ENCODE data around the gene FAM222A. TPM values are rescaled to one million over a fixed set of nuclear protein-coding genes. Genes with fewer than 3 reads are reported as not detected.

FAM222A gene
- total RNA-seq, 1 experiment from 2014 or later: 5.5 TPM

GRCh38 chr12:109802828-109803227 lies 89.2 kb downstream of the FAM222A start:
- TF ChIP-seq EZH2 (IDR thresholded peaks at IDR 0.05; ENCODE audit: borderline replicate concordance, low read depth, low read length, poor library complexity, severe bottlenecking) (no peak), CTCF (conservative IDR thresholded peaks at IDR 0.05; ENCODE audit: low read depth, low read length) (no peak)
- BruUV-seq (replicated peaks): no TSS peak
- intact Hi-C loops (cut with micrococcal nuclease; ENCODE audit: unreplicated experiment): no loop called here
- ChIA-PET POLR2A (ENCODE audit: low non-redundant PET) (interaction anchor here (0.7 kb wide), 1 partner anchor 374 kb away, joined by 4 read pairs; no protein-coding TSS in a partner anchor), CTCF (interaction anchor here (0.7 kb wide), 1 partner anchor 14 kb away, joined by 3 read pairs; no protein-coding TSS in a partner anchor)
- Histone ChIP-seq H3K9me3 (ENCODE audit: low read depth, low read length, poor library complexity, severe bottlenecking) (no peaks in the 10 kb centered on the region), H3K4me3 (ENCODE audit: low read depth, low read length, poor library complexity, severe bottlenecking) (no peak overlapping the region), H3K27ac (ENCODE audit: low read depth, low read length, poor library complexity, severe bottlenecking) (no peak overlapping the region), H3K36me3 (ENCODE audit: insufficient read depth, low read length, poor library complexity, severe bottlenecking) (no peaks in the 10 kb centered on the region), H3K27me3 (replicated peaks; ENCODE audit: insufficient read depth, low read depth, low read length, poor library complexity) (no peaks in the 10 kb centered on the region), H3K4me1 (ENCODE audit: insufficient read depth, low read length, poor library complexity, severe bottlenecking) (no peaks in the 10 kb centered on the region)
- no peak for DNase-seq (ENCODE audit: low spot score)

- POLR2A ChIA-PET (ENCODE audit: low non-redundant PET): no interaction called here
- H3K4me1 ChIP-seq (ENCODE audit: insufficient read depth, low read length, poor library complexity, severe bottlenecking): no peaks in the 10 kb centered on the region
Measured at GRCh38 chr12:109803678-109804077, 90.1 kb downstream of the FAM222A start.

GRCh38 chr12:109804820-109805761 lies 91.5 kb downstream of the FAM222A start:
- CTCF ChIA-PET: interaction anchor here (0.5 to 1.6 kb wide), 4 partner anchors 40 to 386 kb away, joined by 3 to 5 read pairs (median 4); no protein-coding TSS in a partner anchor
- peak; percentile 62 for DNase-seq (ENCODE audit: low spot score)
- no TSS peak for BruUV-seq (replicated peaks)
- Histone ChIP-seq H3K27me3 (replicated peaks; ENCODE audit: insufficient read depth, low read depth, low read length, poor library complexity) (no peaks in the 10 kb centered on the region), H3K4me1 (ENCODE audit: insufficient read depth, low read length, poor library complexity, severe bottlenecking) (no peaks in the 10 kb centered on the region), H3K36me3 (ENCODE audit: insufficient read depth, low read length, poor library complexity, severe bottlenecking) (no peaks in the 10 kb centered on the region), H3K27ac (ENCODE audit: low read depth, low read length, poor library complexity, severe bottlenecking) (no peak overlapping the region), H3K4me3 (ENCODE audit: low read depth, low read length, poor library complexity, severe bottlenecking) (no peak overlapping the region), H3K9me3 (ENCODE audit: low read depth, low read length, poor library complexity, severe bottlenecking) (no peaks in the 10 kb centered on the region)
- POLR2A ChIA-PET (ENCODE audit: low non-redundant PET): no interaction called here
- intact Hi-C loops (cut with micrococcal nuclease; ENCODE audit: unreplicated experiment): loop anchor here (1.0 kb wide), 2 partner anchors 40 to 75 kb away; partner anchors contain the start of gene GLTP
- TF ChIP-seq CTCF (conservative IDR thresholded peaks at IDR 0.05; ENCODE audit: low read depth, low read length) (peak; percentile 93), EZH2 (IDR thresholded peaks at IDR 0.05; ENCODE audit: borderline replicate concordance, low read depth, low read length, poor library complexity, severe bottlenecking) (no peak)

More at GRCh38 chr12:109803678-109804077, 90.1 kb downstream of the FAM222A start:
- CTCF ChIA-PET: interaction anchor here (1.2 kb wide), 1 partner anchor 42 kb away, joined by 5 read pairs; no protein-coding TSS in a partner anchor
- no peak overlapping the region for H3K4me3 ChIP-seq (ENCODE audit: low read depth, low read length, poor library complexity, severe bottlenecking)
- no peak overlapping the region for H3K27ac ChIP-seq (ENCODE audit: low read depth, low read length, poor library complexity, severe bottlenecking)
- TF ChIP-seq EZH2 (IDR thresholded peaks at IDR 0.05; ENCODE audit: borderline replicate concordance, low read depth, low read length, poor library complexity, severe bottlenecking) (no peak), CTCF (conservative IDR thresholded peaks at IDR 0.05; ENCODE audit: low read depth, low read length) (no peak)
- H3K9me3 ChIP-seq (ENCODE audit: low read depth, low read length, poor library complexity, severe bottlenecking): no peaks in the 10 kb centered on the region
- H3K27me3 ChIP-seq (replicated peaks; ENCODE audit: insufficient read depth, low read depth, low read length, poor library complexity): no peaks in the 10 kb centered on the region
- intact Hi-C loops (cut with micrococcal nuclease; ENCODE audit: unreplicated experiment): no loop called here
- BruUV-seq (replicated peaks): no TSS peak
- H3K36me3 ChIP-seq (ENCODE audit: insufficient read depth, low read length, poor library complexity, severe bottlenecking): no peaks in the 10 kb centered on the region
- no peak for DNase-seq (ENCODE audit: low spot score)
